HG03196 (cell line): Measurements from ENCODE around the gene DDX10.
"Not testable (repeated sequence)": the region's sequence is repeated elsewhere in the genome, so short reads cannot be mapped to it uniquely, and the experiment has no call there.

Experiments used
- ATAC-seq: cut with Tn5 transposase; IDR thresholded peaks from one replicate; pipeline ENCODE4 v1.9.1; 2021; ENCODE audit not compliant: unreplicated experiment

The DDX10 gene

DNA sequence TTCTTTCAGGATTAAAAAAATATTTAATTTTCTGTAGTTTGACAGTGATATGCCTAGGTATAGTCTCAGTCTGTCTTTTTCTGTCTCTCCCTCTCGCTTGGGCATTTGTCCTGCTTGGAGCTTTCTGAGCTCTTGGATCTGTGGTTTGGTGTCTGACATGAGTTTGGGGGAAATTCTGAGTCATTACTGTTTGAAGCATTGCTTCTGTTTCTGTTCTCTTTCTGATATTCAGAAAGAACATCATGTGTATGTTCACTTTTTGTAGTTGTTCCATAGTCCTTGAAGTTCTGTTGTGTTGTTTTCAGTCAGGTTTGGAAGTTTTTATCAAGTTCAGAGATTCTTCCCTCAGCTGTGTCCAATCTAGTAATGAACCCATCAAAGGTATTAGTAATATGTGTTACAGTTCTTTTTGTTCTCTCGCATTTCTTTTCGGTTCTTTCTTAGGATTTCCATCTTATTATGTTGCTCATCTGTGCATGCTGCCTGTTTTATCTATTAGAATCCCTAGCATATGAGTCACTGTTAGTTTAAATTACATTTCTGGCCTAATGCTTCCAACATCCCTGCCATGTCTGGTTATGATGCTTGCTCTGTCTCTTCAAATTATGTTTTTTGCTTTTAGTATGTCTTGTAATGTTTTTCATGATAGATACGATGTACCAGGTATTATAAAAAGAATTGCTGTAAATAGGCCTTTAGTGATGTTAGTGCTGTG is 48.4 kb downstream of the DDX10 start:
- no peak for ATAC-seq

GRCh38 chr11:108715239-108715638 is 50.4 kb downstream of the DDX10 start:
- ATAC-seq = no peak

- ATAC-seq = no peak
Measured at GRCh38 chr11:108718466-108718865, 53.6 kb downstream of the DDX10 start.

DNA sequence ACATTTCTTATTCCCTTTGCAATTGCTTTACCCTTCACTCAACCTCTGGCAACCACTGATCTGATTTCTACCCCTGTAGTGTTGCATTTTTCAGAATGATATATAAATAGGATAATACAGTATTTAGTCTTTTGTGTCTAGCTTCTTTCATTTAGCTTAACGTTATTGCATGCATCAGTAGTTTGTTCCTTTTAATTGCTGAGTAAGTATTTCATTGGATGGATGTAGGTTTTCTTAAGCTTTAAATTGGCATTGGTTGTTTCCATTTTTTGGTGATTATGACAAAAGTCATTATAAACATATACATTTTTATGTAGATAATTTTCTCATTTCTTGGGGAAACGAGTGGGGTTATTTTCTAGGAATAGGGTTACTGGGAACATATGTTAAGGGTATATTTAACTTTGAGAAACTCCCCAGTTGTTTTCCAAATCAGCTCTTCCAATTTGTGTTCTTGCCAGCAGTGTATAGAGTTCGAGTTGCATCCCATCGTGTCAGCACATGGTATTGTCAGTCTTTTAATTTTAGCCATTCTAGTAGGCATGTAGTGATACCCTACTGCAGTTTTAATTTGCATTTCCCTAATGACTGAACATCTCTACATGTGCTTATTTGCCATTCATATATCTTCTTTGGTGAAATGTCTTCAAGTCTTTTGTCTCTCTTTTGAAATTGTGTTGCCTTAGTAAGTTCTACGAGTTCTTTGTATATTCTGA is 60.3 kb downstream of the DDX10 start:
- ATAC-seq = no peak

GRCh38 chr11:108726077-108726800 is 61.4 kb downstream of the DDX10 start:
- ATAC-seq = no peak

GRCh38 chr11:108727665-108728064 is 62.8 kb downstream of the DDX10 start:
- ATAC-seq = no peak

GRCh38 chr11:108729227-108729871 is 64.5 kb downstream of the DDX10 start:
- ATAC-seq = no peak

- ATAC-seq = no peak
Measured at GRCh38 chr11:108732395-108732794, 67.5 kb downstream of the DDX10 start.

DNA sequence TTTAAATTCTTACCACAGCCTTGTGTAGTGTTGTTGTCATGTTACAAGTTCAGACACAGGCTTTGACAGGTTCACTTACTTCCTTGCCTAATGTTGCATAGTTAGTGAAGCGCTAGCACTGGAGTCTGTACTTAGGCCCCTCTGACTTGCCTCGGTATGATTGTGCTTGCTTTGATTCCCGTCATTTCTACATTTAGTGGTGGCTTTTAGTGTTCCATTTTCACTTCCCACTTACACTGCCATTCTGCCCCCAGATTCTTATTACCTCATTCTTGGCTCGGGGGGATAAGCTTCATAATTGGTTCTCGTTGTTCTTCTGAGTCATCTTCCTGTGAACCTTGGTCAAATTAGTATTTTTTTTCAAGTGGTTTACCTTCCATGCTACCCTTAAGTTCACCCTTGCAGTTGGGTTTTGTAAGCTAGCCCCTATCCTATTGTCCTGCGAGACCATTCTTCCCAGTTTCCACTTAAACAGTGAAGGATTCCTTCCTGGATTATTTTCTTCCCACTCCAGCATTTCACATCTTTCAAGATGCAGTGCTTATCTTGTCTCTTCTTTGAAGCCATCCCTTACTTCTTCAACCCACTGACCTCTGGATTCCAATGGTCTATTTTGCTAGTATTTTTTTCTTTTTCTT is 68.7 kb downstream of the DDX10 start:
- peak; percentile 89 for ATAC-seq

- ATAC-seq = no peak
Measured at GRCh38 chr11:108734283-108734682, 69.4 kb downstream of the DDX10 start.

GRCh38 chr11:108734956-108735559 is 70.2 kb downstream of the DDX10 start:
- no peak for ATAC-seq

GRCh38 chr11:108740132-108740531 is 75.3 kb downstream of the DDX10 start:
- not testable (repeated sequence) for ATAC-seq

- ATAC-seq = no peak
Measured at GRCh38 chr11:108743851-108744250, 79.0 kb downstream of the DDX10 start.

- no peak for ATAC-seq
Measured at GRCh38 chr11:108748968-108749367, 84.1 kb downstream of the DDX10 start.

DNA sequence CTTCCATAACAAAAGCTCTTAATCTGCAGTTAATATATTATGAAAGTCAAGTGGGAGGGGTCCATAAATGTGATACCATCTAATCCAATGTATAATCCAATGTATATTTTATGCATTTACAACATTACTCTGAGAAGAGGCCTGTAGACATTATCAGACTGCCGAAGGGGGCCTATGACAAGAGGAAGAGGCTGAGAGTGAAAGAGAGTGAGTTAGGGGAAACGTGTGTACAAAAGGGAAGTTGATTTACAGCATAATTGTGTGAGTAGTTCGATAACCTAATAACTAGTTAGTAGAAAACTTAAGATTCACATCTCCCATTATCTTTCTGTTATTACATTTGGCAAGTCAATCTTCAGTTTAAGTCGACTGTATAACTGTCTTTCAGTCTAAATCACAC is 86.6 kb downstream of the DDX10 start:
- ATAC-seq = no peak

- ATAC-seq = no peak
Measured at GRCh38 chr11:108752297-108752751, 87.5 kb downstream of the DDX10 start.

DNA sequence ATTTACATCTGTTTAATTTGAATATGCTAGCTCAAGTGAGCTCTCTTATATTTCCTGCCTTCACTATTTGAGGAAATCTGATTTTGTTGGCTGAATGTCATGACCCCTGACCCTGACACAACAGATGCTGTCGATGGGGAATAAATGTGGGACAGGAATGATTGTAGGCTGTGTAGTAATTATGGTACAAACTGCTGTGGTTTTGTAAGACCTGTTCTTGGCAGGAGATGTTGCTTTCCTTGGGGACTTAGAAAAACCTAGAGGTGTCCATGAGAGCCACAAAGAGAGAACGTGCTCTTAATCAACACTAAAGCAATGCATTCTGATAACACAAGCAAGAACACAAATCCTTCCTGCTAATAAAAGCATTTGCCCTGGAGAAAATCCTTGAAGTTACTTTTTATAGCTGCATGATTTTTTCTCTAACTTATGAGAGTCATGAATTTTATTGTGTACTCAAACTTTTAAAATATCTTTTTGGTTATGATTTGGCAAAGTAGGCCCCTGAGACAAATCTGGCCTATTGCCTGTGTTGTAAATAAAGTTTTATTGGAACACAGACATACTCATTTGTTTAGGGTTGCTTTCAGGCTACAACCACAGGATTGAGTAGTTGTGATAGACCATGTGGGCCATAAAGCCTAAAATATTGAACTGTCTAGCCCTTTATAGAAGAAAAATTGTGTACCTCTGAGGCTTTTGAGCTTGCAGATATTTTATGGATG is 90.2 kb downstream of the DDX10 start:
- ATAC-seq = no peak

GRCh38 chr11:108757630-108758029 is 92.8 kb downstream of the DDX10 start:
- no peak for ATAC-seq

- ATAC-seq = no peak
Measured at GRCh38 chr11:108758458-108758857, 93.6 kb downstream of the DDX10 start.
